NCI-H146 (cell line): Measurements from ENCODE around the gene PRR36.
"Not testable (repeated sequence)": the region's sequence is repeated elsewhere in the genome, so short reads cannot be mapped to it uniquely, and the experiment has no call there.

Experiments
- DNase-seq: peaks from one replicate; lab custom pipeline; 2025; lab: John Stamatoyannopoulos, UW

Gene PRR36

DNA sequence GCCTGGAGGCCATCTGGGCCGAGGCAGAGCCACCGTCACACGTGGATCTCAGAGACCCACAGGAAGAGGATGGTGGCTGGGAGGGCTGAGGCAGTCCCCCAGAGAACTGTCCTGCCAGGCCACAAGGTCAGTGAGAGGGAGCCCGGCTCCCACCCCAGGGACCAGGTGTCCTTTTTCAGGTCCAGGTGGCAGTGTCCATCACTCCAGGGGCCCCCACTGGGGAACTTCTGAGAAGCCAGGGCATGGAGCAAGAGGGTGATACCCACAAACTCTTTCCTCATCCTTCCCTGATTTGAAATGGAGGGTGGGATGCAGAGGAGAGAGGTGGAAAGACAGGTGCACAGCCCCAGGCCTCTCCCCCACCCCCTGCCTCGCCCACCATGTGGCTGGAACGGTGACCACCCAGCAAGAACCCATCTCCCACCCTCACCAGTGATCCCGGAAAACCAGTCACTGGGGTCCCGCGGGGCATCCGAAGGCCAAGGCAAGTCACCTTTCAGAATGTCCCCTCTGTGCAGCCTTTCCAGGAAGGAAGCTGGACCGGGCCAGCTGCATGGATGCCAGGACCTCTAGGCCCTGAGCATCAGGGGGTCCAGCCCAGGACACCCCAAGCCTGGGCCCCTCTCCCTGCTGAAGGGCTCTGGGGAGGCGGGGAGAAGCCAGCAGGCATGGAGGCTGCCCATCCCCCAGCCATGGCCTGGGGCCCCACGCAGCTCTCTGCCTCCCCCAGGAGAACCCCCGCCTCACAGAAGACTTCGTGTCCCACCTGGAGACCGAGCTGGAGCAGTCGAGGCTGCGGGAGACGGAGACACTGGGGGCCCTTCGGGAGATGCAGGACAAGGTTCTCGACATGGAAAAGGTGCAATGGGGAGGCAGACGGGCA lies 14.1 kb downstream of the PRR36 start:
- DNase-seq: no peak

DNA sequence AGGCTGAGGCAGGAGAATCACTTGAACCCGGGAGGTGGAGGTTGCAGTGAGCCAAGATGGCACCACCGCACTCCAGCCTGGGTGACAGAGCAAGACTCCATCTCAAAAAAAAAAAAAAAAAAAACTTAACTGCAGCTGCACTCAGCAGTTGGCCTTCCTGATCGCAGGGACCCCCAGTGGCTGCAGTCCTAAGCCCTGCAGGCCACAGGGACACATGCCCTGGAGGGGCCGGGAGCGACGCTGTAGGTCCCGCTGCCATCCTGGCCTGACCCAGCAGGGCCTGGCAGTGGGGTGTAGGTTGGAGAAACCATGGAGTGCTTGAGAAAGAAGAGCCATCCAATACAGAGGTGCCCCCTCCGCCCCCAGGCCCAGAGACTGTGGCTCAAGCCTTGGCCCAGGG lies 15.1 kb downstream of the PRR36 start:
- not testable (repeated sequence) for DNase-seq

DNA sequence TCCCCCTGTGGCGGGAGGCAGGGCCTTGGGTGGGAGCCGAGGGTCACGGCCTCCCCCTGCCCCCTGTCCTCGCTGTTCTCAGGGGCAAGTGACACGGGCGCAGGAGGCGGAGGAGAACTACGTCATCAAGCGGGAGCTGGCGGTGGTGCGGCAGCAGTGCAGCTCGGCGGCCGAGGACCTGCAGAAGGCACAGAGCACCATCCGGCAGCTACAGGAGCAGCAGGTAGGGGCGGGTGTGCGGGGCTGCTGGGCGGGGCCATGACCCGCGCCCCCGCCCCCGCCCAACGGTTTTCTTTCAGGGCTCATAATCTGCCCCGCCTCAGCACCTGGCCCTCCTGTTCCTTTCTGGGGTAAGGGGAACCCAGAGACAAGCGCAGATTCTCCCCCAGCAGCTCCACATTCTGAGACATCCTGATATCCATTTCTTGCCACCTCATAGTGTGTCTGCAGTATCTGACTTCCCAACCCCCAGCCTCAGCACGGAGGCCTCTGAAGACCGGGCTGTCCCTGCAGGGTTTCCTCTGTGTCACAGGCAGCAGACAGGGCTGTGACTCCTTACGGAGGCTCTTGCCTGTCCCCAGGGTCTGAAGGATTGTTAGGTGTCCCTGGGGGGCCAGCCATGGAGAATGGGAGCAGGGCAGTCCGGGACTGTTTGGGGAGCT lies 15.9 kb downstream of the PRR36 start:
- no peak for DNase-seq

DNA sequence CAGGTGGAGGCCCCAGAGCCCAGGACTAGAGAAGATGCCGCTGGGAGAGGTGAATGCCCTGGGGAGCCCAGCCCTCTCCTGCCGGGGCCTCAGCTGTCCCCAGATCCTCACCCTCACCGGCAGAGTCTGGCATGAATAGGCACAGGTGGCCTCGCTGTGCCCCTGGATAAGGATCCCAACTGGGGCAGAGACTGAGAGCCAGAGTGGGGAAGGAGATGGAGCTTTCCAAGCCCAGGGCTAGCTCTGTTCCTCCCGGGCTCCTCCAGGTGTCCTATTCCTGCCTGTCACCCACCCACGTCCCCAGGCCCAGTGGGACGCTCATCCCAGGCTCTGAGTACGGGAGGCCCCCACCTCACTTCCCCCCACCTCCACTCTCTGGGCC lies 16.5 kb downstream of the PRR36 start:
- no peak for DNase-seq

DNA sequence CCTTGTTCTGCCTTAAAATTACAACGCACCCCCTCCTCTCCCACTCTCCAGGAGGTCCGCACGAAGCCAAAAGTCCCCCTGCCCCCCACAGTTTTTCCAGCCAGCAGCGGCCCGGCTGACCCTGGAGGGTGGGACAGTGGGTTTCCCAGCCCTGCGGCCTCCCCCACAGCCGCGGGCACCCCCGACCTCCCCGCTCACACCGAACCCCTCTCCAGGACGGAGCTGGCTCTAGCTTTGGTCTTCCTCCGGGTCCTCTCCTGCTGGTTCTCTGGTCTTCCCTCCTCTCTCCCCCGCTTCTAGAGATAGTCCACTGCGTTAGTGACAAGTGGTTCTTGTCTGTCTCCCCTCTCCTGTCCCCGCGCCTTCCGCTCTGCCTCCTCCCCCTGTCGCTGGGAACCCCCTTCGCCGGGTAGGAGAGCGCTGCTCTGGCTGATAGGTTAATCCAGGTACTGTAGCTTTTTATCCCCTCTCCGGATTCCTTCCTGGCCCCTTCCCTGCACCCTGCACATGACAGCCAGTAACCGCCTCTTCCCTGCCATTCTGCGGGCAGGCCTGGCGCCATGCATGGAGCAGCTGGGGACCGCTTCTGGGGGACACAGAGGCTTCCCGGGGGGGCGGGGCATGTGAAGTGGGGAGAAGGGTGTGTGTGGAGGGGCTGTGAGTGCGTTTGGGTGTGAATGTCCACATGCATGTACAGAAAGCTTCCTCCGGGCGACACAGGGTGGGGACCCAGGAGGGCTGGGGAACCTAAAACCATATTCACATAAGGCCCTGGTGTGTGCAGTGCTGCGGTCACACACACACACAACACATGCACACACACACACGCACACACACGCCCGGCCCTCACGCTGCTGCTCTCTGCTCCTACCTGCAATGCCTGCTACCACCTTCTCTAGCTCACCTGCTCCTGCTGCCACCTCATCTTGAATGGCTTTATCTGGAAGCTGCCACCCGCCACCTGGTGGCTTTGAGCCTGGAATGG lies 17.2 kb downstream of the PRR36 start:
- no peak for DNase-seq

DNA sequence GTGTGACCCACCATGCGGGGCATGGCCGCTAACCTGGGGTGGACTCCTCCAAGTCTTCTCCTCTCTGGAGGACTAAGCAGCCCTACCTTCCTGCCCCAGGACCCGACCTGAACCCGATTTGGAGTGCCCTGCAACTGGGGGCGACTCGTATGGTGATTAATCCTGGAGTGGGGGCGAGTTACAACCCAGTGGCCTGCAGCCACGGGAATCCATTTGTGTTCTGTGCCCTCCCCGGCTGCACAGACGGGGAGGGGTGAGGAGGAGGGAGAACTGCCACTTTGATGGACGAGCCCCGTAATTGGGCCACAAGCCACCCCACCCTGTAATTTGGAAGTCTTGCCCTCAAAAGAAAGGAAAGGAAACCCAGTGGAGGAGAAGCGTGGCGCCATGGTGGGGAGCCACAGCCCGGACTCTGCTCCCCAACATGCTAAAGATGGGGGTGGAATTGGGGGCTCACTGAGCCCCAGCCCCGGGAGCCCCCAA lies 18.0 kb downstream of the PRR36 start:
- no peak for DNase-seq

DNA sequence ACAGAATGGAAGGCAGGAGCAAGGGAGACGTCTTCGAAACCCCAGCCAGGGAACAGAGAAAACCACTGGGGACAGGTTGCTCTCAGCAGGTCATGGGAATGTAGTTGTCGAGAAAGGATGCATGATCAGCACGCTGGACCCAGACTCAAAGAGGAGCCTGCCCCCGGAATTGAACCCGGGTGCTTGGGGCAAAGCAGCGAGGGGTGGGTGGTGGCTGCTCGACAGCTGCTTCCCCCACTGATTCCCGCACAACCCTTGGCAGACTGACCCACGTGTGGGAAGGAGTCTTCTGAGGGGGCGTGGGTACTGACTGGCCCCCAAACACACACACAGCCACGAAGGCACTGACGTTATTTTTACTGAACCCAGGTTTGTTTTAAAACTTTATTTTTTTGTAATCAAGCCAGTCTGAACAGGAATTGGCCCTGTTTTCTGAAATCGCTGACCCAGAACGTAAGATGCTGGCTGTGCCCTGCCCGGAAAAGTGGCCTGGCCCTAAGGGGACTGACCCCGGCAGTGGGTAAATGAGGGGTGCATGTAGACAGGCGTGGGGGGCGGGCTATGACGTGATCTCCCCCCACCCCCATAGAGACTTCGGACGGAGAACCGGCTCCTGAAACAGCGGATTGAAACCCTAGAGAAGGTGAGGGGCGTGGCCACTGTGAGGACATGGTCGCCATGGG lies 18.6 kb downstream of the PRR36 start:
- no peak for DNase-seq

DNA sequence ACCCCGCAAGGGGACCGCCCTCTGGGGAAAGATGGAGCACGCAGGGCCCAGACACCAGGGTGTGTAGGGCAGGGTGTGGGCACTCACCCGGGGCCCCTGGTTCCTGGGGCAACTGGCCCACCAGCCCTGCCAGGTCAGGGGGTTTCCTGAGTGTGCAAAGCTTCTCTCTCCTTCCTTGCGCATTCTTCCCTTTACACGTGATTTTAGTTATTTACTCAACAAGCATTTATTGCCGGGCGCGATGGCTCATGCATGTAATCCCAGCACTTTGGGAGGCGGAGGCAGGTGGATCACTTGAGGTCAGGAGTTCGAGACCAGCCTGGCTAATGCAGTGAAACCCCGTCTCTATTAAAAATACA lies 20.4 kb downstream of the PRR36 start:
- no peak for DNase-seq

DNA sequence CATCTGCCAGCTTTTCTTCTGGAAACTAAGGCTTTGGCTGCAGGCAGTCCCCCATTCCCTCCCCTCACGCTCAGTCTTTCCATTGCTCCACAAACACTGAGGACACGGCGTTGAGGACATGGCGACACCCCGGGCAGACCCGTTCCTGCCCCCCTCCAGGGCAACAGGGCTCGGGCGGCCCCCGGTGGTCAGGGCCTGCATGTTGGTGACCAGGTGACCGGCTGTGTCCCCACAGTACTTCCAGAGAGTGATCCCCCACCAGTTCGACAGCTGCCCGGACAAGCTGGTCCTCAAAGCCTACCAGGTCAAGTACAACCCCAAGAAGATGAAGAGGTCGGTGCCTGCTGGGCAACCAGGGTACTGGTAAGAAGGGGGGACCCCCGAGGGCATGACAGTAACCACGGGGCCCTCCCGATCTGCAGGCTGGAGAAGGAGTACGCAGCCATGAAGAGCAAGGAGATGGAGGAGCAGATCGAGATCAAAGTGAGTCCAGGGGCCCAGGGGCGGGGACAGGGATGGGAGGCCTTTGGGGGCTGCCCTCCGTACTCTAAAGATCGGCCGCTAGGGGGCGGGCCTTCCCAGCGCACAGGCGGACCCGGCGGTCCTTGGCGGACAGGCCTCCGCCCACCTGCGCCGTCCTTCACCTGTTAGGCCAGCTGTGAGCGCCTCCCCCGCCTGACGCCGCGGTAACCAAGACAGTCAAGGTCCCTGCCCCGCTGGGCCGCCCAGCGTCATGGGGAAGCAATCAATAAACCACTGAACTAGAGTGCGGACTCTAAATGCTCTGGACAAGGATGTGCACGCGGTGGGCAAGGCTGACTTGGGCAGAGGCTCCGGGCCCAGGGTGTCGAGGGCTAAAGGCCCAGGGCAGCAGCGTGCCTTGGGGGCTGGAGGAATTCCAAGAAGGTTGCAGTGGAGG lies 21.1 kb downstream of the PRR36 start:
- peak; percentile 95 for DNase-seq

DNA sequence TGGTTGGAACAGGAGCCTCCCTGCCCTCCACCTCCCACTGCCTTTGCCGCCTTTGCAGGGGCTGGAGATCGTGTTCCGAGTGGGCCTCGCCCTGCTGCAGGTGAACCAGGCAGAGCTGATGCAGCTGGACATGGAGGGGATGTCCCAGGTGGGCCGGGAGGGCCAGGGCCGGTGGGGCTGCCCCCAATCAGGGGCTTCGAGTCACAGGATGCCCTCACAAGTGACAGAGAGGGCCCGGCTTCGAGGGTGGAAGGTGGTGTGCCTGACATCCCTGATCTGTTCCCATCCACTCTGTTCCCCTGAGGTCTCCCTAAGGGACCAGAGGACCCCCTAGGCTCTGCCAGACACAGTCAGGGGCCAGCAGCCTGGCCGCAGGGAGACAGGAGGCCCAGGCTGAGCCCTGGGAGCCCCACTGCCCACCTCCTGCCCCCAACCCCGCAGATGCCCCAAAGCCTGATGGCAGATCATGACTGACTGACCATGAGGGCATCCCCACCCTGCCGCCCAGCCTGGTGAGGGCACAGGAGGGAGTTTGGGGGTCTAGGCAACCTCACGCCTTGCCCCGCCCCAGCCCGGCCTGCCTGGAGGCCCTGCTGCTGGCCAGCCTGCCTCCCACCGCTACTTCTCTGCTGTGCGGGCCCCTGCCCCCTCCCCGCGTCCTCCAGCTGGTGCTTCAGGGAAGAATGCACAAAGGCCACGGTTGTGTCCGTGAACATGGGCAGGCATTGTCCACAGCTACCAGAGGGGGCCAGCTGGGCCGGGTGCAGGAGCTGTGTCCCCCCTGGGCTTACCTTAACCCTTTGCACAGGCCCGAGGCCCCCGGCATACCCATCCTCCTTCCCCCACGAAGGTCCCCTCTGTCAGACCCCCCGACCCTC lies 22.3 kb downstream of the PRR36 start:
- no peak for DNase-seq

DNA sequence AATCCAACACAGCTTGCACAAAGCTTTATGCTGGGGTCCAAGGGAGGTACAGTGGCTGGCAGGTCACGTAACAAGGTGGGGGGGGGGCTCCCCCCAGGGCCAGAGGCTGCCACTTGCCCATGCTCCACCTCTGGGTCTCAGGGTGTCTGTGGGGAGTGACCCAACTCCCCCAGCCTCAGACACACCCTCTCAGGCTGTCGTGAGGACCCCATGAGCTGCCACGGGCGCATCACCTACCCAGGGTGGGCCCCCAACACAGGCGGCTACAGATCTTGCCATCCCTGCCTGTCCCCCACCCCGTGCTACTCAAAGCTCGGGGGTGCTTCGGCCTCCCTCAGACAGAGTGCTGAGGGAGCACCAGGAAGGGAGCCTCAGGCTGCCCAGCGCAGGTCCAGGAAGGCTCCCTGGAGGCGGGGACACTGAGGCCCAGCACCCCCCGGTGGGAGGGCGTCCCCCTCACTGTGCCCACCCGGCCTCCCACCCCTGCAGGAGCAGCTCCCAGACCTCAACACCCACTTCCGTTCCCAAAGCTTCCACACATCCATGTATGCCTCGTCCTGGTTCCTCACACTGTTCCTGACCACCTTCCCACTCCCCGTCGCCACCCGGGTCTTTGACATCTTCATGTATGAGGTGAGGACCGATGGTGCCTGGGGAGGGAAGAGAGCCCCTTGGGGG lies 23.1 kb downstream of the PRR36 start:
- no peak for DNase-seq

DNA sequence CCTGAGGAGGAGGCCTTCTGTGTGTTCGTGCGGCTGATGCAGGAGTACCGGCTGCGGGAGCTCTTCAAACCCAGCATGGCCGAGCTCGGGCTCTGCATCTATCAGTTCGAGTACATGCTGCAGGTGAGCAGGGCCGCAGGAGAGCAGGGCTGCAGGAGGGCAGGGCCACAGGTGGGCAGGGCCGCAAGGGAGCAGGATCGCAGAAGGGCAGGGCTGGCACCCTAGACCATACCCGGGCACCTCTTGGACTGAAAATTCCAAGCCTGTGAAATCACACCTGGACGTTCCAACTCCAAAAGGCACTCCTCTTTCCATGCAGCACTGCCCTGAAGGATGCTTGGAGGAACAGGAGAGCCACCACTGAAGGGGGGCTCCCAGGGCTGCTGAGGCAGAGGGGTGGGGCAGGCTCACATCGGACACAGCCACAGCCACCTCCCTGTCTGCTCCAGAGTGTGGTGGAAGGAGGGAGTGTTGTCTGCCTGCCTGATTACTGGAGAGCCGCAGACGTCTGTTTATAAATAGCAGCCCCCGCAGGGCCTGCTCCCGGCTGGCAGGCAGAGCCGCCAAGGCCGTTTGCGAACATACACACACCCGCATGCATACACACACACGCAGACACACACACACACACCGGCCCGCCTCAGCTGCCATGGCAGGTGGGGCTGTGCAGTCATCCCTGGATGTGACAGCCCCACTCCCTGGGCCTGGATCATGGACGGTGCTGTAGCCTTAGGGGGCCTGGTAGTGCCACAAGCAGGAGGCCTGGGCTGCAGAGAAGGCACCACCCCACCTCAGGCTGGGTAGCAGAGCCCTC lies 24.0 kb downstream of the PRR36 start:
- DNase-seq: no peak

DNA sequence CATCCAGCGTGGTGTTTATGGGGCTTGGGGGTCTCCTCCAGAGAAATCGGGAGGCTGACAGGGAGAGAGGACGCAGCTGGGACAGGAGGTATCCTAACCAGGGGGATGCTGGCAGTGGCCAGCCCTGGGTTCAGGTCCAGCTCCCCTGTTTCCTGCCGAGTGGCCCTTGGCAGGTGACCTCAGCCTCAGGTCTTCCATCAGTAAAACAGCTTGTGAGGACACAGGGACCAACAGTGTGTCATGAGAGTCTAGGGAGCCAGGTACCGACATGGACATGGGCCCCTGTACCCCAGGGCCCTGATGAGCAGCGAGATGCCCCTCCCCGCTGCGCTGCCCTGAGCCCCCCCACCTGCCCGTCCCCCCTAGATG lies 24.6 kb downstream of the PRR36 start:
- no peak for DNase-seq

DNA sequence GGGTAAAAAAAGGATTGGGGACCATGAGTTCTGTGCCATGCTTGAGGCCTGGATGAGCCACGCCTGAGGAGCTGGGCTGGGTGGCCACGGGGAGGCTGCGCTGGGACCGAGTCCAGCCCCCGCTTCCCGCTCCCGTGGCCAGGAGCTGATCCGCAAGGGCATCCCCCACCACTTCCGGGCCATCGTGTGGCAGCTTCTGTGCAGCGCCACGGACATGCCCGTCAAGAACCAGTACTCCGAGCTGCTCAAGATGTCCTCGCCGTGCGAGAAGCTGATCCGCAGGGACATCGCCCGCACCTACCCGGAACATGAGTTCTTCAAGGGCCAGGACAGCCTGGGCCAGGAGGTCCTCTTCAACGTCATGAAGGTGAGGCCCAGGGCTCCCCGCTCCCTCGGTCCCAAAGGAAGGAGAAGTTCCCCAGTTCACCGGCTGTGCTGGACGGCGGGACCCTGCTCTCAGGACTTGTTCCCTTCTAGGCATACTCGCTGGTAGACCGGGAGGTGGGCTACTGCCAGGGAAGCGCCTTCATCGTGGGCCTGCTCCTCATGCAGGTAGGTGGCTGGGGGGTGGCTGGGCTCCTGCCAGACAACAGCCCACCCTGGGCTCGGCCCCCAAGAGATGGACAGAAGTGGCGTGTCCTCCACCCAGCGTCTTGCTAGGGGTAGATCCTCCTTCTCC lies 25.3 kb downstream of the PRR36 start:
- no peak for DNase-seq

DNA sequence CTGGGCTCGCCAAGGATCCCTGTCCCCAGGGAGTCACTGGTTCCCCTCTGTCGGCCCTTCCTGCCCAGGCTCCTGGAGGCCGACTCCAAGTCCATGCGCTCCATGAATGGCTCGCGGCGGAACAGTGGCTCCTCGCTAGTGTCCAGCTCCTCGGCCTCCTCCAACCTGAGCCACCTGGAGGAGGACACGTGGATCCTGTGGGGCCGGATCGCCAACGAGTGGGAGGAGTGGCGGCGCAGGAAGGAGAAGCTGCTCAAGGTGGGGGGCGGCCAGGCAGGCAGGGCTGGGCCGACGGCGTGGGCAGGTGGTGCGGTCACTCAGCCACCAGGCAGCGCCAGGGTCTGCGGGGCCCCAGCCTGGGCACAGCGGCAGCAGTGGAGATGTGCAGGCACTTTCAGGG lies 26.5 kb downstream of the PRR36 start:
- DNase-seq: no peak

DNA sequence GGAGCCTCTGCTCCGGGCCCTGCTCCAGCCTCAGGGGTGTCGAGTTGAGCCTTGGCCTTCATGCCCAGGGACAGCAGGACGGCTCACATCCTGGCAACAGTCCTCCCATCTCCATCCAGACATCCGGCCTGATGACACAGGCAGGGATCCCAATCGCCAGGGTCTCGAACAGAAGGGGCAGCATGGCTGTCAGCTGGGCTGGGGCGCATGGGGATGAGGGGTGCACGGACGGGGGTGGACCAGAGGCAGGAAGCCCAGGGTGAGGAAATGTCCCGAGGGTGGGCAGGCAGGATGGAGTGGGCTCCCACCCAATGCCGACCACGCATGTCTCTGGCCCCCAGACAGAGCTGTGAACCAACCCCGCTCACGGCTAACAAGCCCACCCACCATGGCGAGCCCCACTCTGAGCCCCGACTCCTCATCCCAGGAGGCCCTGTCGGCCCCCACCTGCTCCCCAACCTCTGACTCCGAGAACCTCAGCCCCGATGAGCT lies 28.0 kb downstream of the PRR36 start:
- DNase-seq: no peak

DNA sequence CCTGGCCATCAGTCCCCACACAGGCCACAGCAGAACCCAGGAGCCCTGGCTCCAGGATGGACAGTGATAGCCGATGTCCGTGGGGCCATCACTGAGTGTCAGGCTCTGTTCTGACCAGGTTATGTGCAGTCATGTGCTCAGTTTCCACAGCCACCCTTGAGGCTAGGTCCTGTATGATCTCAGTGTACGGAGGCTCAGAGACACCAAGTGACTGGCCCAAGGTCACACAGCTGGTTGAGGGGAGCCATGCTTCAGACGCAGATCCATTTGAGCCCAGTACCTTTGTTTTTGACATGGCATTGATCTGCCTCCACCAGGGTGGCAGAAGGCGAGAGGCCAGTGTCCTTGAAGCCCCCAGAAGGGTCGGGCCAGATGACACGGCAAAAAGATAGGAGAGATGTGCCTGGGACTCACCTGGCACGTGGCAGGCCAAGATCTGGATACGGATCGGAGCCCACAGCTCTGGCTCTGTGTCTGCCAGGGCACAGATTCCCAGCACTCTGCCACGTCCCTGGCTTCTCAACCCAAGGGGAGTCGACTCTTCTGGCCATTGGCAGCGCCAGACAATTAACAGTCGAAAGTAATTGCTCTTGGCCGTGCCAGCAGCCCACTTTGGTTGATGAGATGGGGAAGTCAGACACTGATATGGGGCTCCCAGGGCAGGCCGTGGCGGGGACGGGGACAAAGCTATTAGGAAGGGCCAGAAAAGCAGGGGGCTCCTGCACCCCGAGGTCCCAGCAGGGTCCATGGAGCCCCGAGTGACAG lies 28.6 kb downstream of the PRR36 start:
- DNase-seq: no peak
